Measurements from ENCODE around the gene SLC35G6.
A peak's percentile ranks its signal among the peaks of the same experiment; 100 is the strongest.
"Not testable (repeated sequence)": the region's sequence is repeated elsewhere in the genome, so short reads cannot be mapped to it uniquely, and the experiment has no call there.

SLC35G6 gene

GRCh38 chr17:7460850-7461660 lies 20.2 kb upstream of the SLC35G6 start:
- DNase-seq = no peak

DNA sequence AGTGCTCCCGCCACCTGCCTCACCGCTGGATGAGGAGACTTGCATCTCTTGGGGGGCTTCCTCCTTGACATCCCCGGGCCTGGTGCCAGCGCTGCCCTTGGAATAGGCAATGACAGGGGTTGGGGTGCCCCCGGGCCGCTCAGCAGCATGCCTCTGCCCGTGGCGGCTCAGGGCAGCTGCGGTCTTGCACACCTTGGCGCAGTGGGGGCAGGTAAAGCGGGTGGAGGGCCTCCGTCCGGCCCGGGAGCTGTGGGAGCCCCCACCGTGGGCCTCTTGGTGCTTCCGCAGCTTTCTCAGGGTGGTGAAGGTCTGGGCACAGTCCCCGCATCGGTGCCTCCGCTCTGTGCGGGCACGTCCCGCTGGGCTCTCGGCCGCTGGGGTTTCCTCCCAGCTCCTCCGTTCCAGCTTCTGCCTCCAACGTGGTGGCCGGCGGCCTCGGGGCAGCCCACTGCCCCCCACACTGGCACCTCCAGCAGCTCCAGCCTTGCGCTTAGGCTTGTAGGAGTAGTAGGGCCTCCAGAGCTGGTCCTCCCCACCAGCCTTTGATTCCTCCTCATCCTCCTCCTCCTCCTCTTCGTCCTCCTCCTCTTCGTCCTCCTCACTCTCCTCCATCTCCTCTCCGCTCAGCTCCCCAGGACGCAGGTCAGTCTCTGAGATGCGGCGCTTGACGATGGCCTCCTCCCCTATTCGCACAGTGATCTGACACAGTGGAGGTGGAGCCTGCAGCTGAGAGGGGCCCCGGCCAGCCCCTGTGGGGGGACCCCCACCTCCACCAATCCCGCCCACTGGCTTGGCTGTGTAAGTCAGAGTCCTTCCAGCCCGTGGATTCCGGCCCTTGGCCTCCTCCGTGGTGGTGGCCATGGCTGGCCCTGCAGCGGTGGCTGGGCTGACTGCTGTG lies 18.5 kb upstream of the SLC35G6 start:
- no peak for DNase-seq

- DNase-seq = no peak
These were observed 17.8 kb upstream of the SLC35G6 start for GRCh38 chr17:7463372-7463846.

DNA sequence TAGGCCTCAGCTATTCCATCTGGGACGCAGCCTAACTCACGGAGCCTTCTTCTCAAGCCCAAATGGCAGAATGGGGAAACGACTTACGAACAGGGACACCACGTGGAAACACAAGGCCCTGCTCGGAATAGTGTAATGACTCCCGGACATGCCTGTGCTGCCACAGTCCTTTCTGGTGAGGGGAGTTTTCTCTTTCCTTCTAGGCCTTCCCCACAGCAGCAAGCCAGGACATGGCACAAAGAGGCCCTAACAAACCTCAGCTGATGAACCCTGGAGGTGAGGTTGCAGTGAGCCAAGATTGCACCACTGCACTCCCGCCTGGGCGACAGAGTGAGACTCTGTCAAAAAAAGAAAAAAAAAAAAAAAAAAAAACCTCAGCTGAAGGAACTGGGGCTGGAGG lies 17.2 kb upstream of the SLC35G6 start:
- DNase-seq = no peak

DNA sequence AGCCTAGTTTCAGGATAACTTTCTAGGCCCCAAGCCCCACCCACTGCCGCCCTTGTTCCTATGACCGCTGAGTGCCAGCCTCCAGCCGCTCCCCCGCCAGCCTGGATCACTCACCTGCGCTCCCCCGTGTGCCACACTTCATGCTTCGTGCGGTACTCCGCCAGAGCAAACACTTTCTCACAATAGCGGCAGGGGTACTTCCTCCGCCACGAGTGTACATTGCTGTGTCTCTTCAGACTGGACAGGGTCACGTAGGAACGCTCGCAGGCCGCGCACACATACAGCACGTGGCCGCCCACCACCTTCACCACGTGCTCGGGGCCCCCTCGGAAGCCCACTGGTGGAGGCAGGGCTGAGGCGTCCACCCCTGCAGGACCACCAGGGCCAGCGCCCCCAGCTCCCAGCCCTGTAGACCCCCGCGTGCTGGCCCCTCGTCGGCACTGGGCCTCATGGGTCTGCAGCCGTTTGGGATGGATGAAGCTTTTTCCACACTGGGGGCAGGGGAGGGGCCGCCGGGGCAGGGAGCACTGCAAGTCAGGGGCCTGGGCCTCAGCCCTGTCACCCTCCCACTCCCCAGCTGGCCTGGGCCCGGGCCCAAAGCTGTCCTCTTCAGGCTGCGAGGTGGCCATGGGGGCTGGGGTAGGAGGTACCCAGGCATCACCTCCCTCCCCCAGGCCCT lies 15.5 kb upstream of the SLC35G6 start:
- no peak for DNase-seq

- DNase-seq = no peak
These were observed 15.0 kb upstream of the SLC35G6 start for GRCh38 chr17:7466318-7466638.

- DNase-seq = peak; percentile 54
These were observed 14.5 kb upstream of the SLC35G6 start for GRCh38 chr17:7466639-7467341.

- no peak for DNase-seq
These were observed 13.7 kb upstream of the SLC35G6 start for GRCh38 chr17:7467498-7467897.

DNA sequence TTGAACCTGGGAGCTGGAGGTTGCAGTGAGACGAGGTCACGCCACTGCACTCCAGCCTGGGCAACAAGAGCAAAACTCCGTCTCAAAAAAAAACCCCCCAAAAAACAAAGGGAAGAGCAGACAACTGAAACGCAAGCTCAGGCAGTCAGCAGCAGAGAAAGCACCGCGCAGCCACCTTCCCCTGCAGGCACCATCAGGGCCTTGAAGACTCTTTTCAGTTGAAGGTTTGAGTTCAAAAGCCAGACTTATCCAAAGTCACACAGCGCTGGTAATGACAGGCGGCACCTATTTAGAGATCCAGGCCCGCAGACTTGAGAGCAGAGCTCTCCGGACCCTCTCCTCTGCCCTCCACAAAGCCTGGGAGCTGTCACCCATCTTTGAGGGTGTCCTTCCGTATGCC lies 13.0 kb upstream of the SLC35G6 start:
- DNase-seq = no peak

GRCh38 chr17:7468804-7469389 lies 12.3 kb upstream of the SLC35G6 start:
- no peak for DNase-seq

DNA sequence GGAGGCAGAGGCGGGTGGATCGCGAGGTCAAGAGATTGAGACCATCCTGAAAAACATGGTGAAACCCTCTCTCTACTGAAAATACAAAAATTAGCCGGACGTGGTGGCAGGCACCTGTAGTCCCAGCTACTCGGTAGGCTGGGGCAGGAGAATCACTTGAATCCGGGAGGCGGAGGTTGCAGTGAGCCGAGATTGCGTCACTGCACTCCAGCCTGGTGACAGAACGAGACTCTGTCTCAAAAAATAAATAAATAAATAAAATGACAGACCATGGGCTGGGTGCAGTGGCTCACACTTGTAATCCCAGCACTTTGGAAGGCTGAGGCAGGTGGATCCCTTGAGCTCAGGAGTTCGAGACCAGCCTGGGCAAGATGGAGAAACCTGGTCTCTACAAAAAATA lies 11.4 kb upstream of the SLC35G6 start:
- DNase-seq = not testable (repeated sequence)

DNA sequence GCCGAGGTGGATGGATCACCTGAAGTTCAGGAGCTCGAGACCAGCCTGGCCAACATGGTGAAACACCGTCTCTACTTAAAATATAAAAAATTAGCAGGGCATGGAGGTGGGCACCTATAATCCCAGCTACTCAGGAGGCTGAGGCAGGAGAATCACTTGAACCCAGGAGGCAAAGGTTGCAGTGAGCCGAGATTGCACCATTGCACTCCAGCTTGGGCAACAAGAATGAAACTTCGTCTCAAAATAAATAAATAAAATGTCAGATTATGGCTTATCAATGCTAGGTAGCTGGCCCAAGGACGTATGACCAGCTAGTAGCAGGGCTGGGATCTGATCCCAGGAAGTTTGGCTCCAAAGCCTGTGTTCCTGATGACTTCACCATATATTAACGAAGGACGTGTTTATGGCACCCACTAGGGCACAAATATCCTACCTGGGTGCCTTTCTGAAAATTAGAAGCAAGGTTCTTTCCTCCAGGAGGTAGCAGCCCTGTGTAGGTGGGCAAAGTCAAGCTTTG lies 10.7 kb upstream of the SLC35G6 start:
- not testable (repeated sequence) for DNase-seq

- DNase-seq = no peak
These were observed 9.5 kb upstream of the SLC35G6 start for GRCh38 chr17:7471729-7472128.

GRCh38 chr17:7474767-7475166 lies 6.5 kb upstream of the SLC35G6 start:
- DNase-seq = not testable (repeated sequence)

GRCh38 chr17:7475764-7476422 lies 5.4 kb upstream of the SLC35G6 start:
- DNase-seq = no peak

DNA sequence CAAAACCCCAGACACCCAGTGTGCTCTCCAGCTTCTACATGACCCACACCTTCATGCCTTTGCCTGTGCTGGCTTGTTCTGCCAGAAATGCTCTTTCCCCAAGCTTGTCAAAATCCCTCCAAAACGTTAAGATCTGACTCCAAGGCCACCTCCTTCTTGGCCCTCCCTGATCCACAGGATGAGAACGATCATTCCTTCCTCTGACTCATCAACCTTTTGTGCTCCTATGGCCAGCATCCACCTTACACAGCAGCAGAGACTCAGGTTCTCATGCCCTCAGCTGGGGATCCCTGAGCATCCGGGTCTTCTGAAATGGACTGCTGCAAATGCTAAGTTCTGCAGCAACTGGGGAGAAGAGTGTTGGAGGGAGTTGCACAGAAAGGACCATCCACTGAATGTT lies 4.8 kb upstream of the SLC35G6 start:
- DNase-seq = peak; percentile 40

DNA sequence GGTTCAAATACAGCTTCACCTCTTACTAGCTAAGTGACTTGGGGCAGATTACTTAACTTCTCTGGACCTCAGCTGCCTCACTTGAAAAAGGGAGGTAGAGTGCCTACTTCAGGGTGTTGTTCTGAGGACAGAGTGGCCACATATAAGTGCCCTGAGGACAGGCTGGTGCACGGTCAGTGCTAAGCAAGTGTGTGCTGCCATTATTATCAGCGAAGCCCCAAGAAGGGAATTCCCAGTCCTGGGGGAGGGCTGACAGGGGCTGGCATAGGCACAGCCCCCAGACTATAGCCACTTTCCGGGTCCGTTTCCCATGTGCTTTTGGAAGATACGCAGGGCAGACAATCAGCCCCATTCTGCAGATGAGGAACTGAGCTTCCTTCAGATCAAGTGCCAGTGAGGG lies 4.3 kb upstream of the SLC35G6 start:
- no peak for DNase-seq

DNA sequence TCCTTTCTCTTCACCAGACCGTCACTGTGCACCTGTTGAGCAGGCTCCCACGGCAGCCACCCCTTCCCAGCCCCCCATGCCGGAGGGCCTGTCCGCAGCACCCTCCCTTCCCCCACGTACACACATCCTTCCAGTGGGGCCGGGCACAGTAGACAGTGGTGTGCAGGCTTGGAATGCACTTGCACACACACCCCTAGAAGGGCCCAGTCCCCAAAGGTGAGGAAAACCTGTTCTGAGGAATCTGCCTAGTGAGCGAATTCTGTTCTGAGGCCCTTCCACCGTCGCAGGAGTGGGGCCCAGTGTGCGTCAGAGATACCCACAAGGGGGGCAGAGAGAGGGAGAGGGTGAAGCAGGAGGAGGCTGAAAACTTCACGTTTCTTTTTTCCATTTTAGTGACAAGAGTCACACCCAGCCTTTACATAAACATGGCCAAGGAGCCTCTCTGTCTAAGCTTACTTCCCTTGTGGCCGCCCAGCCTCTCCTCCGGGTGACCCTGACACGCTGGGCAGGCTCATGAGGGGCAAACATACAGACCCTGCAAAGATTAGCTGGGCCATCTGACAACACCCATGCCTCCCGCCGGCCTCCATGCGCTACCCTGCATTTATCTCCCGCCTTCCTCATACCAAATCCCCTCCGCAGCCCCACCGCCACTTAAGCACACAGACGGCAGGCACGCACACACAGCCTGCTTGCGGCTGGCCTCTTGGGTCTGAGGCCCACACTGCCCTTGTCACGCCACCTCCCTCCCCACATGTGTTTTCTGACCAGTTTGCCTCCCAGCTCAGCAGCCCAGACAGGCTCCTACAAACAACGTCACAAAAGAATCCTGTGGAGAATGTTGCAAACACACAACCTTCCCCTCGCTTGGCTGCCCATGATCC lies 3.6 kb upstream of the SLC35G6 start:
- peak; percentile 50 for DNase-seq

GRCh38 chr17:7478276-7479212 lies 2.7 kb upstream of the SLC35G6 start:
- peak; percentile 28 for DNase-seq
